Right ventricle myocardium superior (tissue), 1 donor: ENCODE measurements around the gene FOXL3. TPM values are rescaled to one million over a fixed set of nuclear protein-coding genes. Genes with fewer than 3 reads are reported as not detected.
A peak's percentile ranks its signal among the peaks of the same experiment; 100 is the strongest.
"Not testable (repeated sequence)": the region's sequence is repeated elsewhere in the genome, so short reads cannot be mapped to it uniquely, and the experiment has no call there.

Experiments used
- ATAC-seq: fragments of 200-7000 bp; cut with Tn5 transposase; one replicate; pipeline ENCODE4 v1.9.1; 2020; ENCODE audit warnings: mild to moderate bottlenecking; ENCODE audit not compliant: poor library complexity
- DNase-seq: peaks from one replicate; pipeline ENCODE4 v3.0.0-alpha.2; 2020
- intact Hi-C: fragments of 100-400 bp; cut with DNase I; formaldehyde crosslinking; loops from one replicate; pipeline ENCODE4 v1.11.2; 2022
- total RNA-seq: library from RNA; stranded (reverse); fragmentation: NEBNext Ultra II Directional; extraction: Animal tissue kit (Norgen Biotek cat#: 25700); gene quantifications from one replicate; pipeline ENCODE4 v1.2.1, GENCODE V29; 2021
- donor health status: DM: no; HTN: yes; CAD: no; lungs with severe emphysema.

The FOXL3 gene
- total RNA-seq, 1 donor from 2014 or later: not detected

DNA sequence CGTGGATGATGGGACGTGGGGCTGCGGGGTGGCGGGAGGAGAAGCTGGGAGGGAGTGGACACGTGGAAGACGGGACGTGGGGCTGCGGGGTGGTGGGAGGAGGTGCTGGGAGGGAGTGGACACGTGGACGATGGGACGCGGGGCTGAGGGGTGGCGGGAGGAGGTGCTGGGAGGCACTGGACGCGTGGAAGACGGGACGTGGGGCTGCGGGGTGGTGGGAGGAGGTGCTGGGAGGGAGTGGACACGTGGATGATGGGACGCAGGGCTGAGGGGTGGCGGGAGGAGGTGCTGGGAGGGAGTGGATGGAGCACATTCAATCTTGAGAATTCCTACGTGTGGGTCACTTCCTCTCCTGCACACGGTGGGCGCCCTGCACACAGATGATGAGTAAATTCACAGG, 7.2 kb downstream of the FOXL3 start:
- intact Hi-C loops, ATAC-seq: not testable (repeated sequence)

DNA sequence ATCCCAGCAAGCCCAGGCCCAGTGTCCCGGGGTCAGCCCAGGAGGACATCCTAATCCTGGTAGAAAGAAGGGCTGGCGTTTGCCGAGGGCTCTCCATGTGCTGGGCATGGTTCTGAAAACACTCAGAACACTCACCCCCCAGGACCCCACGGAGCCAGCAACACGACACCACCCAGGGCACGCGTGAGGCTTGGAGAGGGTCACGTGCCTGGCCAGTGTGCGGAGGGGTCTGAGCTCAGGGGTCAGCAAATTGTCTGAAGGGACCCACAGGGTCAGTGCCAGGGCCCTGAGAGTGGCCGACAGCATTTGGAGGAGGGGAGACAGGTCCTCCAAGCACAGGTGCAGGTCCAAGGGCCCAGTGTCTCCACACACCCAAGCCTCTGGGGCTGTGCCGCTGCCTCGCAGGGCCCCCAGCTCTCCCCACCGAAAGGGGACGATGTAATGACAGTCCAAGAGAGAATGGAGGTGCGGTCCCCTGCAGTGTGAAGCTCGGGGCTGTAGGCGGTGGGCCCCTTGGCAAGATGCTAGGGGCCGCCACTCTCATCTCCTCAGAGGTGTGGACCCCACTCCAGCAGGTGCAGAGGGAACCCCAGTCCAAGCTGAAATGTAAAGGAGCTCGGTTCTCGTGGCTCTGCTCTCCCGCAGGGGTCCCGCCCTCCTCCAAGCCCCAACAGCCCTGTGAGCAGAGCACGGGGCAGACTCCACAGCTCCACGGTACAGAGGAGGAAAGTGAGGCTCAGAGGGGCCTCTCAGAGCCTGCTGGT, 7.8 kb downstream of the FOXL3 start:
- no peak for ATAC-seq
- intact Hi-C loops: no loop called here

More for the DNA sequence above, 7.2 kb downstream of the FOXL3 start:
- DNase-seq: not testable (repeated sequence)

DNA sequence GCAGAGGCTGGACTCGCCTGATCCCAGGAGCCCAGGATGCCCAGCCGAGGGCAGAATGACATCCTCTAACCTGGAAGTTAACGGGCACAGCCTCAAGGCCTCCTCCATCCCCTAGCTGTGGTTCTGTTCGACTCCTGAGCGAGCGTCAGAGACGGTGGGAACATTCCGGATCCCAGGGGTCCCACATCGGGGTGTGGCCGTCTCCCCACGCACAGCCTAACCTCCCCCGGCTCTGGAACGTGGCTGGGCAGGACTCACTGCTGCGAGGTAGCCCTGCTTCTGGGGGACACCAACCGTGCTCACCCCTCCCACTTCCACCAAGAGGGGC, 8.4 kb downstream of the FOXL3 start:
- intact Hi-C loops: no loop called here
- DNase-seq (no peak), ATAC-seq (no peak)

More for the DNA sequence above, 7.8 kb downstream of the FOXL3 start:
- DNase-seq: no peak

DNA sequence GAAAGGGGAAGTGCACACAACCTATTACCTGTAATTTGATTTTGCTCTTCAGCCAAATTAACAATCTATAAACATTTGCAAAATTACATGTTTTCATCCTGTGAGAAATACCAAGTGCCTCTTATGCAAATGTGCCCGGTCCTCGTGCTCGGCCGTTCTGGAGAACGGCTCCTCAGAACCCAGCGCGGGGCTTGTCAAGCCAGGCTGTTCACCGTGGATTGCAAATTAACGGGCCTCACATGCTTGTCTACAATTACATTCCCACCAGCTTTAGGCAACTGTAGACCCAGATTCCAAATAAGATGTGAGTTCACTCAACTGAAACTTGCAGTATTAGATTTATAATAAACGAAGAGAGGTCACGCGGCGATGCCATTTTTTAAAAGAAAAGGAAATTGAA, 8.8 kb downstream of the FOXL3 start:
- intact Hi-C loops: no loop called here
- DNase-seq: no peak
- ATAC-seq: no peak

DNA sequence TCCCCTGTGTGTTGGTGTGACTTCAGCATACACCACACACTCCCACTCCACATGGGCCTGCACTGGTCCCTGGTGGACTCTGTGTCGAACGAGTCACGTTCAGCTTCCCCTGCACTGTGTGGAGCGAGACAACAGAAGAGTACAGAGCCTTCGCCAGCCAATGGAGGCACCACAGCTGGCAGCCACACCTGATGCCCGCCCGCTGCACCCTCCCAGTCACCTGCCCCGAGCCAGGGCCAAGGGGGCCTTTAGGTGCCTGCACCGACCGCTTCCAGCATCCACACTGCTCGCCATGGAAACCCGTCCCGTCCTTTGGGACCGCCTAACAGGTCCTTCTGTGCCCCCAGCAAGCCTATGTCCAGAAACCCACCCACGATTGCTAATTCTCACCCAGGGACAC, 9.2 kb downstream of the FOXL3 start:
- intact Hi-C loops: no loop called here
- DNase-seq (no peak), ATAC-seq (no peak)

- intact Hi-C loops: no loop called here
- no peak for DNase-seq
- no peak for ATAC-seq
These were observed 9.7 kb downstream of the FOXL3 start for GRCh38 chr7:299628-300027.

DNA sequence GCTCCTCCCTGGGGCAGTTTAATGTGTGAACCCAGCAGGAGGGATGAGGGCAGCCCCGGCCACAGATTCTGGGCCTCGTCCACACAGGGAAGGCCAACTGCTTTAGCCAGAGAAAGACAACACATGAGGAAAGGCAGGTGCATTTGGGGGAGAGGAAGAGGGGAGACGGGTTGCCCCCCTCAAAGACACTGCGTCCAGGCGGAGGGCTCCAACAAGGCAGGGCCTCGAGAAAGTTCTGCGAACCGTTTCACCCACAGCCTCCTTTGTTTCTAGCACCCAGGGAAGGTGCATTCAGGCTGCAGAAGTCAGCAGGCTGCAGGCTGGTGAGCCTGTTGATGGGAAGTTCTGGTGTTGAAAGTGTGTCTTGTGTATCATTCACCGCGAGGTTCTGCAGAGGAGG, 10.1 kb downstream of the FOXL3 start:
- intact Hi-C loops: no loop called here
- DNase-seq (no peak), ATAC-seq (no peak)

GRCh38 chr7:300546-301290, 10.7 kb downstream of the FOXL3 start:
- no peak for ATAC-seq
- DNase-seq: no peak

GRCh38 chr7:301291-302053, 11.5 kb downstream of the FOXL3 start:
- no peak for DNase-seq
- intact Hi-C loops: no loop called here
- no peak for ATAC-seq

More at GRCh38 chr7:300546-301290, 10.7 kb downstream of the FOXL3 start:
- intact Hi-C loops: no loop called here

DNA sequence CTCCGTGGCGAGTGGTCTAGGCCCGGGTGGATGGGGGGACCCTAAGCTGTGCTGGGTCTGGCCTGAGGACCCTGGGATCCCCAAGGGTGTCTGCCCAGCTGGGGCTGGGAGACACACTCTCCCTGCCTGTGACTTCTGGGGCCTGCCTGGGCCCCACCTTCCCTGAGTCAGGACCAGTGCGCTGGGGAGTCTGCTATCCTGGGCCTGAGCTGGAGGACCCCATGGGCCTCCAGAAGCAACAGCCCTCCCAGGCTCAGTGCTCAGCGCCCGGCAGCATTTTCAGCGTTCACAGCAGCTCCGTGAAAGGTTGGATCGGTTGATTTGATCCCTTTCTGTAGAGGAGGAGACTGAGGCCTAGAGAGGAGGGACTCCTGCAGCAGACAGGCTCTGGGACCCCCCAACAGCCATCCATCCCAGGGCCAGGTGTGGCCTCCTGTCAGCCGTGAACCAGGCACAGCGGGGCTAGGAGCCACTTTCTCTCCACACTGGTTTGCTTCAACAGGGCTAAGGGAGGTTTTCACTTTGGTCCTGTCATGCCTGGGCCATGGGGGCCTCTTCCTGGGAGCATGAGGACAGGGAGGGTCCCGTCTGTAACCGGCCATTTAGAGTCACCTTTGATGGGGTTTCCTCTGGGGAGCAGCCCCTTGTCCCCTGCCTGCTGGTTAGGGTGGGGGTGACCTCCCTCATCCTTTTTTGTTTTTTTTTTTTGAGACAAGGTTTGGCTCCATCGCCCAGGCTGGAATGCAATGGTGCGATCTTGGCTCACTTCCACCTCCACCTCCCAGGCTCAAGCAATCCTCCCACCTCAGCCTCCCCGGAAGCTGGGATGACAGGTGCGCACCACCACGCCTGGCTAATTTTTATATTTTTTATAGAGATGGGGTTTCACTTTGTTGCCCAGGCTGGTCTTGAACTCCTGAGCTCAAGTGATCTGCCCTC, 12.4 kb downstream of the FOXL3 start:
- DNase-seq (no peak), ATAC-seq (no peak)
- intact Hi-C loops: no loop called here

- ATAC-seq (no peak), DNase-seq (no peak)
- intact Hi-C loops: no loop called here
These were observed 13.5 kb downstream of the FOXL3 start for GRCh38 chr7:303425-303824.

GRCh38 chr7:303884-304573, 14.1 kb downstream of the FOXL3 start:
- no peak for DNase-seq
- intact Hi-C loops: no loop called here

DNA sequence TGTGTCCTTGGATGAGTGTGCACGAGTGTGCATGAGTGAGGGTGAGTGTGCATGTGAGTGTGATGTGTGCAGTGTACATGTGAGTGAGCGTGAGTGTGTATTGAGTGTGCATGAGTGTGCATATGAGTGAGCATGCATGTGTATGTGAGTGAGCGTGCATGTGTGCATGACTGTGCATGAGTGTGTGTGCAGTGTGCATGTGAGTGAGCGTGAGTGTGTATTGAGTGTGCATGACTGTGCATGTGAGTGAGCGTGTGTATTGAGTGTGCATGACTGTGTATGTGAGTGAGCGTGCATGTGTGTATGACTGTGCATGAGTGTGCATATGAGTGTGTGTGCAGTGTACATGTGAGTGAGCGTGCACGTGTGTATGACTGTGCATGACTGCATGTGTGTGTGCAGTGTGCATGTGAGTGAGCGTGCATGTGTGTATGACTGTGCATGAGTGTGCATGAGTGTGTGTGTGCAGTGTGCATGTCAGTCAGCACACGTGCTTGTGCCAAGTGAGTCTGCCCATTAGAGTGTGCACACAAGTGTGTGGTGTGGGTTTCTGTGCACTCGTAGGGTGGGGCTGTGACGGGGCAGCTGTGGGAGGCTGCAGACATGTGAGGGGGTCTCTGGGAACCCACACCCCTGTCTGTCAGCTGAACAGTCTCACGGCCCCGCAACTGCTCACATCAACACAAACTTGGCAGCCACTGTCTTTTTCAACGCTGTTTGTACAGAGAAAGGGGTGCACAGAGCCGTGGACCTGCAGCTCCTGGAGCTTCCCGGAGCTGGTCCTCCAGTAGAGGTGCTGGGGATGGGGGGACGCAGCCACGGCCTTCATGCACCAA, 14.8 kb downstream of the FOXL3 start:
- ATAC-seq: no peak
- intact Hi-C loops: no loop called here
- DNase-seq: no peak

More at GRCh38 chr7:303884-304573, 14.1 kb downstream of the FOXL3 start:
- no peak for ATAC-seq

DNA sequence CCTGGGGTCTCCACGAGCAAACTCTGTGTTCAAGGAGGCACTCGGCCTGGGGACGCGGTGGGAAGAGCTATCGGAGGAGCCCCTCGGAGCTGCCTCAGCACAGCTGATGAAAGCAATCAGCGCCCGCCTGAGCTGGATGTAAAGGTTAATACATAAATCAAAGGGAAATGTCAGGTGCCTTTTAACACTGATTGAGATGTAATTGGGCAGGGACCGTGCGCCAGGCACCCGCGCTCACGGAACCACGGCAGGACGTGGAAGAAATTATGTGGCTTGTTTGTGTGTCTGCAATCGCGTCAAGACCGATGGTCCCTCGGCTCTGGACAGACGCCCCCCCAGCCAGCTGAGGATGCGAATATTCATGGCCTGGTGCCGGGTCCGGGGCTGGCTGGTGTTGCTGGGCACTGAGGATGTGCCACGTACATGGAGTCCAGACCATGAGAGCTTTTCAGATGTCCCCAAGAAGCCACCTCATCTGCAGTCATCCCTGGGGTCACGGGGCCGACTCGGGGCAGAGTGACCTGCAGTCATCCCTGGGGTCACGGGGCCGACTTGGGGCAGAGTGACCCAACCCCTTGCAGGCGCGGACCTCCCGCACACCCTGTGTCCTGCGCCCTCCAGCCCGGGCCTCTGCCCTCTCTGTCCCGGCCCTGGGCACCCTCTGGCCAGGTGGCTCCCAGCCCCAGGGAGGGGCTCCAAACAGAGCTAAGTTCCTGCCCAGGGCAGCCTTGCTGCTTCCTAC, 15.6 kb downstream of the FOXL3 start:
- ATAC-seq: no peak
- intact Hi-C loops: no loop called here
- peak; percentile 27 for DNase-seq

DNA sequence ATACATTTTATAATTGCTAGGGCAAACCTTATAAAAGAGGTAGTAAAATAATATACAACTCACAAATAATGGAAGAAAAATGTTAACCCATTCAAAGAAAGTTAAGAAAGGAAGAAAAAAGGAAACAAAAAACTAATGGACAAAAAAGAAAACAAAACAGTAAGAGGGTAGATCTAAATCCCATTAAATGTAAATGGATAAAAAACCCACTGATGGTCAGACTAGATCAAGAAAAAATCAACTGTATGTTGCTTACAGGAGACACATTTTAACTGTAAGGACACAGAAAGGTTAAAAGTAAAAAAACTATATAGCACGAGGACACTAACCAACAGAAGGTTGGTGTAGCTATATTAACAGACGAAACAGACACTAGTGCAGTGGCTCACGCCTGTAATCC, 18.0 kb downstream of the FOXL3 start:
- DNase-seq (no peak), ATAC-seq (no peak)
- intact Hi-C loops: no loop called here

- ATAC-seq (no peak), DNase-seq (peak; percentile 24)
- intact Hi-C loops: no loop called here
These were observed 19.7 kb downstream of the FOXL3 start for GRCh38 chr7:309586-310228.
